Colon (tissue), 2 donors: ENCODE data around the gene HTT-AS.

Experiments used
- FAIRE-seq: peaks from 2 replicates; lab custom pipeline; 2012; peaks lifted over from hg19 to GRCh38; lab: Jason Lieb, UNC
- donor health status: control.
- donor health status: control.

HTT-AS gene

DNA sequence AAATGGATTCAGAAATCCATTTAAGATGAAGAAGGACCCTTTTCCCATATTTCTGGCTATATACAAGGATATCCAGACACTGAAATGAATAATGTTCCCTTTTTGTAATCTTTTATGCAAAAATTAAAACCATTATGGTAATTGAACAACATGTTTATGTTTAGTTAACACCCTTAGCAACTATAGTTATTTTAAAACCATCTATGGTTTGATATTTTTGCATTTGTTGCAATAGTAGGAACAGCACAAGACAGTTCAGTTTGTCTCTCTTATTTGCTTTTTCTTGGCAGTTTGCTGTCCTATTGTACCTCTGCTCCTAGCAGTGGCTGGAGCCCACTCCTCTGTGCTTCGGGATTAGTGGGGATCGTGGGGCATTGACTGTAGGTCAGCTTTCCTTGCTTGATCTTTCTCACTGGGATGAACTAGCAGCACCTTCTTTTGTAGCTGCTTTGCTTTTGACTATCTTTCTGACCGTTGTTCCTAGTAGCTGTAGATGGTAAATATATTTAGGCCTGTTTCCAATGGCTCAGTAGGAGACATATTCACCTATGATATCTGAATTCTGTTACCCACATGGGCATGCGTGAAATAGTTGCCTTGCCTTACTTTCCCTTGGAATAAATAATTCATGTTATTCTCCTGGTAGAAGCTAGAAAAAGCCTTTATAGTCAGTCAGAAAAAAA is 12.9 kb upstream of the HTT-AS start:
- FAIRE-seq = no peak

DNA sequence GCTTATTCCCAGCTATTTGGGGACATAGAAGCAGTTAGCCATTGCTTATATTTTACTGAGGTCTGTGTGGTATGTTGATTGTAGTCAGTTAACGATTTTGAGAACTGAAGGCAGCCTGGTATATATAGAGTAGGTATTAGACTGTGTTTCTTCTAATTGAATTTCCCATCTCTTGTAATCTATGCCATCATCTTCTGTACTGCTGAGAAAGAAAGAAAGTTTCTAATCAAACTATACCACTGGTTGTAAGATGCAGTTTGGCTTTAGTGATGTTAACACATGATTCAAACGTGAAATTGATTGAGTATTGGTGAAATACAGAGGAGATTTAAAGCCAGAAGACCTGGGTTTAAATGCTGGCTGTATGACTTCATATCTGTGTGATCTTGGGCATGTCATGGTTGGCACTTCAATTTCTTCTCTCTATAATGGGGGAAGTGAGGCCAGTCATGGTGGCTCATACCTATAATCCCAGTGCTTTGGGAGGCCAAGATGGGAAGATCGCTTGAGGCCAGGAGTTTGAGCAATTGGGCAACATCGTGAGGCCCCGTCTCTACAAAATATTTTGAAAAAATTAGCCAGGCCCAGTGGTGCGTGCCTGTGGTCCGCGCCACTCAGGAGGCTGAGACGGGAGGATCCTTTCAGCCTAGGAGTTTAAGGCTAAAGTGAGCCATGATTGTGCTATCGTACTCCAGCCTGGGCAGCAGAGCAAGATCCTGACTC is 11.8 kb upstream of the HTT-AS start:
- FAIRE-seq = no peak

DNA sequence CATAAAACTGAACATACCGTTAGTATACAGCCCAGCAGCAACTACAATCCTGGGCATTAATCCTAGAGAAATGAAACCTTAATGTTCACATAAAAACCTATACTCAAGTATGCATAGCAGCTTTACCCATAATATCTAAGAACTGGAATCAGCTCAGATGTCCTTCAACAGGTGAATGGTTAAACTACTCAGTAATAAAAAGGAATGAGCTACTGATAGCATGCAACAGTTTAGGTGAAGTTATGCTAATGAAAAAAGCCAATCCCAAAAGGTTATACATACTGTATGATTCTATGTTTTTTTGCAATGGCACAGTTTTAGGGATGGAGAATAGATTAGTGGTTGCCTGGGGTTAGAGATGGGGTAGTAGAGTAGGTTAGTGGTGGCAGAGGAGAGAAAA is 9.4 kb upstream of the HTT-AS start:
- no peak for FAIRE-seq

DNA sequence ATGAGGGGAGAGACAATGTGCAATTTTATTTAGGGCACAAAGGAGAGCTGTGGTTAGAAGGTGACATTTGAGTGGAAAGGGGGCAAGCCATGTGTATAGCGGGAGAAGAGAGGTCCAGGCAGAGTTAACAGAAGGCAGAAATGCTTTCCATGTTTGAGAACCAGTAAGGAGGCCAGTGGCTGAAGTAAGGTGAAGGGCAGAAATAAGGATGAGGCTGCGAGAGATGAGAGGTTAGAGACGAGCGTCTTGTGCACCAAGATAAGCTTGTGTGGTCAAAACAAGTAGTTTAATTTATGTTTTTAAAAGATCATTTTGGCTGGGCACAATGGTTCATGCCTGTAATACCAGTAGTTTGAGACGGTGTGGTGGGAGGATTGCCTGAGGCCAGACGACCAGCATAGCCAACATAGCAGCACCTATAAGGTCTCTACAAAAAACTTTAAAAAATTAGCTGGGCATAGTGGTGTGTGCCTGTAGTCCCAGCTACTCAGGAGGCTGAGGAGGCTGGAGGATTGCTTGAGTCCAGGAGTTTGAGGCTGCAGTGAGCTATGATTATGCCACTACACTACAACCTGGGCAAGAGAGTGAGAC is 8.7 kb upstream of the HTT-AS start:
- no peak for FAIRE-seq

DNA sequence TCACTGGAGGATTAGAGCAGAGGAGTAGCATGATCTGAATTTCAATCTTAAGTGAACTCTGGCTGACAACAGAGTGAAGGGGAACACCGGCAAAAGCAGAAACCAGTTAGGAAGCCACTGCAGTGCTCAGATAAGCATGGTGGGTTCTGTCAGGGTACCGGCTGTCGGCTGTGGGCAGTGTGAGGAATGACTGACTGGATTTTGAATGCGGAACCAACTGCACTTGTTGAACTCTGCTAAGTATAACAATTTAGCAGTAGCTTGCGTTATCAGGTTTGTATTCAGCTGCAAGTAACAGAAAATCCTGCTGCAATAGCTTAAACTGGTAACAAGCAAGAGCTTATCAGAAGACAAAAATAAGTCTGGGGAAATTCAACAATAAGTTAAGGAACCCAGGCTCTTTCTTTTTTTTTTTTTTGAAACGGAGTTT is 5.4 kb upstream of the HTT-AS start:
- no peak for FAIRE-seq

DNA sequence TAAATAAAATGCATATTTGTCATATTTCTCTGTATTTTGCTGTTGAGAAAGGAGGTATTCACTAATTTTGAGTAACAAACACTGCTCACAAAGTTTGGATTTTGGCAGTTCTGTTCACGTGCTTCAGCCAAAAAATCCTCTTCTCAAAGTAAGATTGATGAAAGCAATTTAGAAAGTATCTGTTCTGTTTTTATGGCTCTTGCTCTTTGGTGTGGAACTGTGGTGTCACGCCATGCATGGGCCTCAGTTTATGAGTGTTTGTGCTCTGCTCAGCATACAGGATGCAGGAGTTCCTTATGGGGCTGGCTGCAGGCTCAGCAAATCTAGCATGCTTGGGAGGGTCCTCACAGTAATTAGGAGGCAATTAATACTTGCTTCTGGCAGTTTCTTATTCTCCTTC is 3.5 kb upstream of the HTT-AS start:
- FAIRE-seq = no peak

DNA sequence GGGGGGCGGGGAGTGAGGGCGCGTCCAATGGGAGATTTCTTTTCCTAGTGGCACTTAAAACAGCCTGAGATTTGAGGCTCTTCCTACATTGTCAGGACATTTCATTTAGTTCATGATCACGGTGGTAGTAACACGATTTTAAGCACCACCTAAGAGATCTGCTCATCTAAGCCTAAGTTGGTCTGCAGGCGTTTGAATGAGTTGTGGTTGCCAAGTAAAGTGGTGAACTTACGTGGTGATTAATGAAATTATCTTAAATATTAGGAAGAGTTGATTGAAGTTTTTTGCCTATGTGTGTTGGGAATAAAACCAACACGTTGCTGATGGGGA is 1.3 kb upstream of the HTT-AS start:
- FAIRE-seq = no peak

DNA sequence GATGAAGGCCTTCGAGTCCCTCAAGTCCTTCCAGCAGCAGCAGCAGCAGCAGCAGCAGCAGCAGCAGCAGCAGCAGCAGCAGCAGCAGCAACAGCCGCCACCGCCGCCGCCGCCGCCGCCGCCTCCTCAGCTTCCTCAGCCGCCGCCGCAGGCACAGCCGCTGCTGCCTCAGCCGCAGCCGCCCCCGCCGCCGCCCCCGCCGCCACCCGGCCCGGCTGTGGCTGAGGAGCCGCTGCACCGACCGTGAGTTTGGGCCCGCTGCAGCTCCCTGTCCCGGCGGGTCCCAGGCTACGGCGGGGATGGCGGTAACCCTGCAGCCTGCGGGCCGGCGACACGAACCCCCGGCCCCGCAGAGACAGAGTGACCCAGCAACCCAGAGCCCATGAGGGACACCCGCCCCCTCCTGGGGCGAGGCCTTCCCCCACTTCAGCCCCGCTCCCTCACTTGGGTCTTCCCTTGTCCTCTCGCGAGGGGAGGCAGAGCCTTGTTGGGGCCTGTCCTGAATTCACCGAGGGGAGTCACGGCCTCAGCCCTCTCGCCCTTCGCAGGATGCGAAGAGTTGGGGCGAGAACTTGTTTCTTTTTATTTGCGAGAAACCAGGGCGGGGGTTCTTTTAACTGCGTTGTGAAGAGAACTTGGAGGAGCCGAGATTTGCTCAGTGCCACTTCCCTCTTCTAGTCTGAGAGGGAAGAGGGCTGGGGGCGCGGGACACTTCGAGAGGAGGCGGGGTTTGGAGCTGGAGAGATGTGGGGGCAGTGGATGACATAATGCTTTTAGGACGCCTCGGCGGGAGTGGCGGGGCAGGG is 711 bp upstream of the HTT-AS start:
- FAIRE-seq = no peak

DNA sequence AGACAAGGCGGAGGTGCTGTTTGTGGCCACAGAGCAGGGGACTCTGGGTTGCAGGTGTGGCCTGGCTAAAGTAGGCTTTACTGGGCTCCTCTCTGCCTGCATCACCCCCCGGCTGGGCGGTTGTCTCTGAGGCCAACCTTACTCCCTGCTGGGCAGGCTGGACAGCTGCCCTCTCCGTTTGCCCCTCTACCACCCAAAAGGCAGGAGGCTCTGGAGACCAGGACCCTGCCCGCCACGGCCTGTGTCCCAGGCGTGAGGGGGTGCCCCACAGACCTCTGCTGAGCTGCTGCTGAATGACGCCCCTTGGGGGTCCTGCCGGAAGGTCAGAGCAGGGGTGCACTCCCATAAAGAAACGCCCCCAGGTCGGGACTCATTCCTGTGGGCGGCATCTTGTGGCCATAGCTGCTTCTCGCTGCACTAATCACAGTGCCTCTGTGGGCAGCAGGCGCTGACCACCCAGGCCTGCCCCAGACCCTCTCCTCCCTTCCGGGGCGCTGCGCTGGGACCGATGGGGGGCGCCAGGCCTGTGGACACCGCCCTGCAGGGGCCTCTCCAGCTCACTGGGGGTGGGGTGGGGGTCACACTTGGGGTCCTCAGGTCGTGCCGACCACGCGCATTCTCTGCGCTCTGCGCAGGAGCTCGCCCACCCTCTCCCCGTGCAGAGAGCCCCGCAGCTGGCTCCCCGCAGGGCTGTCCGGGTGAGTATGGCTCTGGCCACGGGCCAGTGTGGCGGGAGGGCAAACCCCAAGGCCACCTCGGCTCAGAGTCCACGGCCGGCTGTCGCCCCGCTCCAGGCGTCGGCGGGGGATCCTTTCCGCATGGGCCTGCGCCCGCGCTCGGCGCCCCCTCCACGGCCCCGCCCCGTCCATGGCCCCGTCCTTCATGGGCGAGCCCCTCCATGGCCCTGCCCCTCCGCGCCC is 920 bp downstream of the HTT-AS start:
- no peak for FAIRE-seq

DNA sequence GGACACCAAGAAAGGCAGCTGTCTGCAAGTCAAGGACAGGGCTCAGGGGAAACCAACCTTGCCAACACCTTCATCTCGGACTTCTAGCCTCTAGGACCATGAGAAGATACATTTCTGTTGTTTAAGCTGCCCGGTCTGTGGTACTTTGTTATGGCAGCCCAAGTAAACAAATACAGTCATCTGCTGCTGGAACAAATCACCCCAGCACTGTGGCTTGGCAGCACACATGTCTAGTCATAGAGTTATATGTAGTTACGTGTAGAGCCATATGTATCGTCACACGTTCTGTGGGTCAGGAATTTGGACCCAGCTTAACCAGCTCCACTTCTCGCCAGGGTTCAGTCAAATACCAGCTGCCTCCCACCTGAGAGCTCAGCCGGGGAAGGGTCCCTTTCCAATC is 2.5 kb downstream of the HTT-AS start:
- no peak for FAIRE-seq

DNA sequence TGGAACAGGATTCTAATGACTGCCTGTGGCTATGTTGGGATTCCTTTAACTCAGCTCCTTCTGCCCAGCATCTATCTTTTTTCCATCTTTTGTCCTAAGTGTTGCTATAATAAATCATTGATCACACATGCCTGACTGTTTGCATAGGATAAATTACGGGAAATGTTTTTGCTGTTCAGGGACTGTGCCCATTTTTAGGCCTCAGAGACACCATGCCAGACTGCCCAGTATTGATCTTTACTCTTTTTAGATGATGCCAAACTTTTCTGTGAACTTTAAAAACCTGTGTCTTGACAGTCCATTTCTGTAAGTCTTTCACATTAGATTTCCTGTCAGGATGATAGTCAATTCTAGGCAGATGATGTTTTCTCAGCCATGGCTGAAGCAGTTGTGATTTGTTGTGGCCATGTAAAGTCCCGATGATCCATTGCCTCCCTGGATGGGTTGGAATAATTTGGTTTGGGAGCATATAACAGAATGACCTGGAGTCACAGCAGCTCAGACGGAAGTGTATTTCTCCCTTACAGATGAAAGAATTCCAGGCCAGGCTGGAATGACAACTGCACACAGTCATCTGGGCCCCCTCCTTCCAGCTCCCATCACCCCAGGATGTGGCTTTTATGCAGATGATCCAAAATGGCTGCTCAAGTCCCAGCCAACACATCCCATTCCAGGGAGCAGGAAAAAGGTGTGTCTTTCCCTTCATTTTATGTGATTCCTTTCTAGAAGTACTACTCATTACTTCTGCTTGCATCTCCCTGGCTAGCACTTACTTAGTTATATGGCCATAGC is 3.4 kb downstream of the HTT-AS start:
- FAIRE-seq = no peak

DNA sequence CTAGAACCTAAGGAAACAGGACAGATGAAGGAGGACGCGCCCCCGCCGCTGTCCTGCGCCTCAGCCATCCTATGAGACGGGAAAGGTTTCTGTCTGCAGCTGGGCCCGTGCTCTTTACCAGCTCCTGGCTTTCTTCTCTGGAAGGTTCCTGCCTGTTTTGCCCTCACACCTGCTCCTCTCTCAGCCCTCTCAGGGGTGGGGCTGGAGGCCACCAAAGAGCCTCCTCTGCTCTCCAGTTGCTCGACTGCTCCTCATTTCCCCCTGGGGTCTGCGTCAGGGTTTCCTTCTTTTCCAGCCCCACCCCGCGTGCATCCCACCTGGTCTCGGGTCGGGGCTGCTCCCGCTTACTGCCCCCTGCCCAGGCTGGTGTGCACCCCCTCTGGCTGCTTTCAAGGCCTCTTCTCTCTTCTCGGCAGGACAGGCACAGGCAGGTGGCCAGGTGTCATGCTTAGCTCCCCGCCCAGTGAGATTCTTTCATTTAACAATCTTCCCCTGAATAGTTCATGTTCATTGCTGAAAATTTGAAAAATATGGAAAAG is 4.6 kb downstream of the HTT-AS start:
- FAIRE-seq = no peak

DNA sequence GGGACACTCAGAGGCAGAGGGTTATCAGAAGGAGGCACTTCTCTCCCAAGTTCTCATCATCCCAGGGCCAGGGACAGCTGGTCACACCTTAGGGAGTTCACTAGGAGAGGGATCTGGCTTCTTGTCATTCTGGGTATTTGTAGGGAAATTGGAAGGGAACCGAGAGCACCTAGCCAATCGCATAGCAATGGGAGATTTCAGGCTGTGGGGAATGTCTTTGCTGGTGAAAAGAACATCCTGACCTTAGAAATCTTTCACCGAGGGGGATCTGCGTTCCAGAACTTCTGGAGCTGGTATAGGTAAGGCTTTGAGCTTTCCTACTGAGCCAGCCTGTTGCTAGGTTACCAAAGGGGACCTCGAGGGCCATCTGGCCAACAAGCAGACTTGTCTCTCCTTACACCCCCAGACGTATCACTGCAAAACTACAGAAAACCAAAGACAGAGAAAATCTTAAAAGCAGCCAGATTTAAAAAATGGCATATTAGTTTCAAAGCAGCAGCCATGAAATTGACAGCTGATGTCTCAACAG is 6.8 kb downstream of the HTT-AS start:
- FAIRE-seq = no peak

DNA sequence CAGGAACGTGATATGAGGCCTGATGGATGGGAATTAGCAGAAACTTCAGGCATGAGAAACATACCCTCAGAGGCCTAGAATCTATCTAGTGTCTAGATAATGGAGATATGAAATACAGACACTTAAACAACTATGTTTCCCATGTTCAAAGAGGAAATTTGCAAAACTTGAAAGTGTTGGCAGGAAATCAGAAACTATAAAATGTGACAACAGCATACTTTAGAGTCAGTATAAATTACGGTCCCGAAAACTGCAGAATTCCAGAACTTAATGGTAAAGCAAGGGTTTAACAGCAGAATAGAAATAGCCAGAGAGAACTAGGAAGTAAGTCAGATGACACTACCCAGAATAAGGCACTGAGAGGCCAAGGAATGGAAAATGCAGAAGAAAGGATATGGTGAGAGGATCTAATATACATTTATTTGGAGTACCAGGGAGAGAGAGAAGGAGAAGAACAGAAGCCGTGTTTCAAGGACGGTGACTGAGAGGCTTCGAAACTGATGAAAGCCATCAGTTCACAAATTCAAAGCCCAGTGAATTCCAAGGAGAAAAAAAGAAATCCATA is 7.4 kb downstream of the HTT-AS start:
- no peak for FAIRE-seq

DNA sequence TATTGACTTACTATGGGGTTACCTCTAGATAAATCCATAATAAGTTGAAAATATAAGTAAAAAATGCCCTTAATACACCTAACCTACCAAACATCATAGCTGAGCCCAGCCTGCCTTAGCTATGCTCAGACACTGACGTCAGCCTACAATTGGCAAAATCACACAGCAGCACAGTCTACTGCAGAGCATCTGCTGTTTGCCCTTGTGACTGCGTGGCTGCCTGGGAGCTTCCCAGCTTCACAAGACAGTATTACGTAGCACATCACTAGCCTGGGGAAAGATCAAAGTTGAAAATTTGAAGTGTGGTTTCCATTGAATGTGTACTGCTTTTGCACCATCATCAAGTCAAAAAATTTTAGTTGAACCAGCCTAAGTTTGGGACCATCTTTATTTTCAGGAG is 8.8 kb downstream of the HTT-AS start:
- FAIRE-seq = no peak

DNA sequence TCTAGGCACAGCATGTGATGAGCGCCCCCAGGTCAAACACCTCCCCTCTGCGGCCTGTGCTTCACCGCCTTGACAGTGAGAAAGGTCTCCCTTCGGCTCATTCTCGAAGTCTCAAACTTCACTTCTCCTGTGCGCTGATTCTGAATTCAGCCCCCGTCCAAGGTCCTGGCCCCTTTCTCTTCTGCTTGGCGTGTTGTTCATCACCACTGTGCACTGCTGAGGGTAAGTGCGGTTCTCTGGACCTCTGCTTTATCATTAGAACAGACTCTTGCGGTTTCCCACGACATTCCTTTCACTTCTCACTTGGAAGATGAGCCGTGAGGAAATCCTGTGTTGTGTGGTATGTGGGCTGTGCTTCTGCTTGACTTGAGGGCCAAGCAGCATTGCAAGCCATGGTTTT is 11.9 kb downstream of the HTT-AS start:
- no peak for FAIRE-seq

DNA sequence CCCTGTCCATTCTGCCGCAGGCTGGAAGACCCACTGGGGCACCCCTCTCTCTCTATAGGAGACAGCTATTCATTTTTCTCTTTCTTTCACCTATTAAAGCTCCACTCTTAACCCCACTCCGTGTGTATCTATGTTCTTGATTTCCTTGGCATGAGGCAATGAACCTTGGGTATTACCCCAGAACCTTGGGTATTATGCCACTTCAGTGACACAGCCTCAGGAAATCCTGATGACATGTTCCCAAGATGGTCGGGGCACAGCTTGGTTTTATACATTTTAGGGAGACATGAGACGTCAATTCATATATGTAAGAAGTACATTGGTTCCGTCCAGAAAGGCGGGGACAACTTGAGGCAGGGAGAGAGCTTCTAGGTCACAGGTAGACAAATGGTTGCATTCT is 13.4 kb downstream of the HTT-AS start:
- FAIRE-seq = no peak

DNA sequence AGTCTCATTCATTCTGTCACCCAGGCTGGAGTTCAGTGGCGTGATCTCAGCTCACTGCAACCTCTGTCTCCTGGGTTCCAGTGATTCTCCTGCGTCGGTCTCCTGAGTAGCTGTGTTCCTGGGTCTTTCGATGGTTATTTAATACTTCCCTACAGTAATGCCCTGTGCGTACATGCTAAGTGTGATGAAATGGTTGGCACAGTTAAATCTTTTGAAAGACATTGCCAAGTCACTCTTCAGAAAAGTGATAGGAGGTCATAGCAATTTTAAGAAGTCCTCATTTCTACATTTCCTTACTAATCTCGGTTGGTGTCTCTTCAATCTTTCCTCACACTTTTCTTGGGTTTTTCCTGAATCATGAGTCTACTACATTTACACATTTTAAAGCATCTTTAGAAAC is 14.4 kb downstream of the HTT-AS start:
- FAIRE-seq = no peak

DNA sequence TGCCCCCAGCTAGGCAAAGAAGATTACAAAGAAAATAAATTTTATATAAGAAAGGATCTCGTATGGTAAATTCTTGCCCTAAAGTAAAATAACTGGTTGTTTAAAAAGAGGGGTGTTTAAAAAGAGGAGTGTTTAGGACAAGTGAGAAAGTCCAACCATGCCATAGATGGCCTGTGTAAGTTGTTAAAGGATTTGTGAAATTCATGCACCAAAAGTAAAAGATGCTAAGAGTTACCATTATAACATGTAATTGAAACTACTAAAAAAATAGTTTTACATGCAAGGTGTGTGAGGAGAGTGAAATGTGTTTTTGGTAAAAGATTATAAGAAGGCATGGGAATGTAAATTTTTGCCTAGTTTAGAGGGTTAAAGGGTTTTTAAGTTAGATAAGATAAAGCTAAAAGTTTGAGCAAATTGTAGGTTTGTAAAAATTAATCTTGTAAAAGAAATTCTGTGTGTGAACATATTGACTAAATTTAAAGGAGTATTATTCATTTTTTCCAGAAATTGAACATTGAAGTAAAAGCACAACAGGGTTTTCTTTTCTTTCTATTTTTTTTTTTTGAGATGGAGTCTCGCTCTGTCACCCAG is 20.1 kb downstream of the HTT-AS start:
- no peak for FAIRE-seq
